GM23338 (cell line): ENCODE measurements around the gene CCR7. TPM values are rescaled to one million over a fixed set of nuclear protein-coding genes. Genes with fewer than 3 reads are reported as not detected.
A peak's percentile ranks its signal among the peaks of the same experiment; 100 is the strongest.

Experiments used
- ATAC-seq: fragments of 200-7000 bp; cut with Tn5 transposase; 3 replicates; pipeline ENCODE4 v1.9.1; 2020
- DNase-seq: peaks from one replicate; pipeline ENCODE4 v3.0.0-alpha.2; 2015; ENCODE audit warnings: low spot score
- H2AFZ ChIP-seq: fragments of 200-600 bp; sonication (generic); 2 replicates; pipeline ENCODE4 v1.8.0; 2016; ENCODE audit warnings: antibody characterized with exemption, mild to moderate bottlenecking, moderate library complexity
- H3F3A ChIP-seq: fragments of 200-600 bp; sonication (generic); replicated peaks from 2 replicates; pipeline ENCODE4 v1.8.0; 2017; ENCODE audit warnings: antibody characterized with exemption, mixed run types, low read depth
- H3K27ac ChIP-seq: fragments of 200-600 bp; sonication (generic); 2 replicates; pipeline ENCODE4 v1.6.1; 2016; ENCODE audit warnings: low read depth
- H3K27me3 ChIP-seq: fragments of 200-600 bp; sonication (generic); 2 replicates; pipeline ENCODE4 v1.8.0; 2016; ENCODE audit warnings: mild to moderate bottlenecking, mixed run types, moderate library complexity; ENCODE audit not compliant: insufficient read depth
- H3K36me3 ChIP-seq: fragments of 200-600 bp; sonication (generic); 2 replicates; pipeline ENCODE4 v1.8.0; 2016; ENCODE audit warnings: mild to moderate bottlenecking; ENCODE audit not compliant: insufficient read depth
- H3K4me1 ChIP-seq: fragments of 200-600 bp; sonication (generic); 2 replicates; pipeline ENCODE4 v1.8.0; 2016; ENCODE audit warnings: mild to moderate bottlenecking, moderate library complexity; ENCODE audit not compliant: insufficient read depth
- H3K4me2 ChIP-seq: fragments of 200-600 bp; sonication (generic); 2 replicates; pipeline ENCODE4 v1.7.1; 2017; ENCODE audit warnings: mixed run types
- H3K4me3 ChIP-seq: fragments of 200-600 bp; sonication (generic); 2 replicates; pipeline ENCODE4 v1.6.1; 2016; ENCODE audit warnings: mixed run types
- H3K79me2 ChIP-seq: fragments of 200-600 bp; sonication (generic); replicated peaks from 2 replicates; pipeline ENCODE4 v1.8.0; 2017; ENCODE audit warnings: mild to moderate bottlenecking; ENCODE audit not compliant: insufficient read depth
- H3K9me2 ChIP-seq: fragments of 200-600 bp; sonication (generic); 2 replicates; pipeline ENCODE4 v1.8.0; 2017; ENCODE audit not compliant: insufficient read depth
- H4K20me1 ChIP-seq: fragments of 200-600 bp; sonication (generic); replicated peaks from 2 replicates; pipeline ENCODE4 v1.8.0; 2017; ENCODE audit warnings: mild to moderate bottlenecking; ENCODE audit not compliant: insufficient read depth
- H3K27ac Mint-ChIP-seq: 2 replicates; pipeline ENCODE4 v1.8.0; 2020; ENCODE audit warnings: inconsistent platforms, mild to moderate bottlenecking, moderate library complexity, mixed read lengths
- H3K27me3 Mint-ChIP-seq: 3 replicates; pipeline ENCODE4 v1.8.0; 2022; ENCODE audit warnings: low read depth, mild to moderate bottlenecking, moderate library complexity, mixed read lengths, inconsistent platforms; ENCODE audit not compliant: insufficient read depth, poor library complexity
- H3K36me3 Mint-ChIP-seq: 3 replicates; pipeline ENCODE4 v1.8.0; 2021; ENCODE audit warnings: low read depth, mild to moderate bottlenecking, inconsistent platforms, moderate library complexity, mixed read lengths
- H3K4me1 Mint-ChIP-seq: 3 replicates; pipeline ENCODE4 v1.8.0; 2020; ENCODE audit warnings: mild to moderate bottlenecking, inconsistent platforms, mixed read lengths
- H3K4me3 Mint-ChIP-seq: 3 replicates; pipeline ENCODE4 v1.8.0; 2021; ENCODE audit warnings: moderate library complexity, mild to moderate bottlenecking, inconsistent platforms, mixed read lengths
- H3K9me3 Mint-ChIP-seq: 3 replicates; pipeline ENCODE4 v1.8.0; 2020; ENCODE audit warnings: moderate library complexity, mild to moderate bottlenecking, inconsistent platforms, mixed read lengths
- CREB1 ChIP-seq: fragments of 250-450 bp; sonication (Bioruptor Pico); IDR thresholded peaks from 2 replicates; pipeline ENCODE4 v1.5.0; 2020; ENCODE audit warnings: low read depth, mild to moderate bottlenecking, moderate library complexity
- ETS1 ChIP-seq: IDR thresholded peaks from 2 replicates; pipeline ENCODE4 v1.6.1; 2016; ENCODE audit warnings: antibody characterized with exemption
- NANOG ChIP-seq: IDR thresholded peaks from 2 replicates; pipeline ENCODE4 v1.6.1; 2016; ENCODE audit warnings: antibody characterized with exemption, borderline replicate concordance
- POLR2AphosphoS5 ChIP-seq: IDR thresholded peaks from 2 replicates; pipeline ENCODE4 v1.6.1; 2016; ENCODE audit warnings: antibody characterized with exemption, low read depth
- STAT1 ChIP-seq: IDR thresholded peaks from one replicate; pipeline ENCODE4 v1.6.1; 2016; ENCODE audit warnings: antibody characterized with exemption; ENCODE audit not compliant: unreplicated experiment
- ZNF114 ChIP-seq: fragments of 250-450 bp; sonication (Bioruptor Pico); IDR thresholded peaks from 2 replicates; pipeline ENCODE4 v1.5.0; 2020; ENCODE audit warnings: mild to moderate bottlenecking, moderate library complexity
- ZNF331 ChIP-seq: fragments of 250-450 bp; sonication (Bioruptor Pico); IDR thresholded peaks from 2 replicates; pipeline ENCODE4 v1.5.0; 2020; ENCODE audit warnings: low read depth, mild to moderate bottlenecking, moderate library complexity
- polyA plus RNA-seq: library from polyadenylated mRNA; unstranded; fragments of >200 nt; fragmentation: Nextera tagmentation; extraction: Ambion mirVana; gene quantifications from 2 replicates; pipeline ENCODE4 v1.2.1, GENCODE V29; 2016
- total RNA-seq: library from RNA; depleted of rRNA; stranded (reverse); fragments of >200 nt; shearing (Covaris generic); gene quantifications from 2 replicates; pipeline ENCODE4 v1.2.3, GENCODE V29; 2014
- TF ChIP-seq, protein P1 (sequence below), 2 experiments: fragments of 200-600 bp in 1 of 2; sonication (generic) in 1 of 2; conservative IDR thresholded peaks; 2 replicates each; pipeline versions ENCODE4 v1.5.1 to v1.6.1; 2016 to 2017; ENCODE audit warnings: antibody characterized with exemption in 2 of 2, low read depth in 2 of 2, mild to moderate bottlenecking in 2 of 2, moderate library complexity in 1 of 2
- TF ChIP-seq, protein P2 (sequence below): IDR thresholded peaks from one replicate; pipeline ENCODE4 v1.6.1; 2018; ENCODE audit warnings: antibody characterized with exemption; ENCODE audit not compliant: unreplicated experiment

CCR7 gene
- total and polyA plus RNA-seq, 2 experiments from 2014 or later = 0.37 to 0.59 TPM

GRCh38 chr17:40558300-40558889 is 6.9 kb downstream of the CCR7 start (continued):
- TF ChIP-seq, protein P1, sequence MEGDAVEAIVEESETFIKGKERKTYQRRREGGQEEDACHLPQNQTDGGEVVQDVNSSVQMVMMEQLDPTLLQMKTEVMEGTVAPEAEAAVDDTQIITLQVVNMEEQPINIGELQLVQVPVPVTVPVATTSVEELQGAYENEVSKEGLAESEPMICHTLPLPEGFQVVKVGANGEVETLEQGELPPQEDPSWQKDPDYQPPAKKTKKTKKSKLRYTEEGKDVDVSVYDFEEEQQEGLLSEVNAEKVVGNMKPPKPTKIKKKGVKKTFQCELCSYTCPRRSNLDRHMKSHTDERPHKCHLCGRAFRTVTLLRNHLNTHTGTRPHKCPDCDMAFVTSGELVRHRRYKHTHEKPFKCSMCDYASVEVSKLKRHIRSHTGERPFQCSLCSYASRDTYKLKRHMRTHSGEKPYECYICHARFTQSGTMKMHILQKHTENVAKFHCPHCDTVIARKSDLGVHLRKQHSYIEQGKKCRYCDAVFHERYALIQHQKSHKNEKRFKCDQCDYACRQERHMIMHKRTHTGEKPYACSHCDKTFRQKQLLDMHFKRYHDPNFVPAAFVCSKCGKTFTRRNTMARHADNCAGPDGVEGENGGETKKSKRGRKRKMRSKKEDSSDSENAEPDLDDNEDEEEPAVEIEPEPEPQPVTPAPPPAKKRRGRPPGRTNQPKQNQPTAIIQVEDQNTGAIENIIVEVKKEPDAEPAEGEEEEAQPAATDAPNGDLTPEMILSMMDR (conservative IDR thresholded peaks at IDR 0.05; ENCODE audit: low read depth in 2 of 2) = no peak
- no peak for TF ChIP-seq NANOG
- TF ChIP-seq STAT1 = no peak
- no peak for TF ChIP-seq ZNF331
- no peak for TF ChIP-seq ZNF114 (CRISPR knock-in tag)
- TF ChIP-seq, protein P2, sequence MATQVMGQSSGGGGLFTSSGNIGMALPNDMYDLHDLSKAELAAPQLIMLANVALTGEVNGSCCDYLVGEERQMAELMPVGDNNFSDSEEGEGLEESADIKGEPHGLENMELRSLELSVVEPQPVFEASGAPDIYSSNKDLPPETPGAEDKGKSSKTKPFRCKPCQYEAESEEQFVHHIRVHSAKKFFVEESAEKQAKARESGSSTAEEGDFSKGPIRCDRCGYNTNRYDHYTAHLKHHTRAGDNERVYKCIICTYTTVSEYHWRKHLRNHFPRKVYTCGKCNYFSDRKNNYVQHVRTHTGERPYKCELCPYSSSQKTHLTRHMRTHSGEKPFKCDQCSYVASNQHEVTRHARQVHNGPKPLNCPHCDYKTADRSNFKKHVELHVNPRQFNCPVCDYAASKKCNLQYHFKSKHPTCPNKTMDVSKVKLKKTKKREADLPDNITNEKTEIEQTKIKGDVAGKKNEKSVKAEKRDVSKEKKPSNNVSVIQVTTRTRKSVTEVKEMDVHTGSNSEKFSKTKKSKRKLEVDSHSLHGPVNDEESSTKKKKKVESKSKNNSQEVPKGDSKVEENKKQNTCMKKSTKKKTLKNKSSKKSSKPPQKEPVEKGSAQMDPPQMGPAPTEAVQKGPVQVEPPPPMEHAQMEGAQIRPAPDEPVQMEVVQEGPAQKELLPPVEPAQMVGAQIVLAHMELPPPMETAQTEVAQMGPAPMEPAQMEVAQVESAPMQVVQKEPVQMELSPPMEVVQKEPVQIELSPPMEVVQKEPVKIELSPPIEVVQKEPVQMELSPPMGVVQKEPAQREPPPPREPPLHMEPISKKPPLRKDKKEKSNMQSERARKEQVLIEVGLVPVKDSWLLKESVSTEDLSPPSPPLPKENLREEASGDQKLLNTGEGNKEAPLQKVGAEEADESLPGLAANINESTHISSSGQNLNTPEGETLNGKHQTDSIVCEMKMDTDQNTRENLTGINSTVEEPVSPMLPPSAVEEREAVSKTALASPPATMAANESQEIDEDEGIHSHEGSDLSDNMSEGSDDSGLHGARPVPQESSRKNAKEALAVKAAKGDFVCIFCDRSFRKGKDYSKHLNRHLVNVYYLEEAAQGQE = no peak
- TF ChIP-seq ETS1 = no peak
- no peak for TF ChIP-seq POLR2AphosphoS5
- no peak for TF ChIP-seq CREB1 (CRISPR knock-in tag)

- no peak overlapping the region for H3K4me2 ChIP-seq
- no peaks in the 10 kb centered on the region for H3K9me3 Mint-ChIP-seq
- 0 out of 2 replicates have a peak overlapping the region, but pooled peaks have one; percentile 38 for H2AFZ ChIP-seq
- no peaks in the 10 kb centered on the region for H3K36me3 ChIP-seq
- H3K4me1 Mint-ChIP-seq = peaks cover 25% of the 10 kb centered on the region
- ATAC-seq (no peak), DNase-seq (no peak)
- H3K27ac Mint-ChIP-seq = no peak overlapping the region
- no peak overlapping the region for H3K4me3 Mint-ChIP-seq
- no peaks in the 10 kb centered on the region for H3K79me2 ChIP-seq
- no peaks in the 10 kb centered on the region for H3F3A ChIP-seq
- H4K20me1 ChIP-seq = no peaks in the 10 kb centered on the region
- H3K9me2 ChIP-seq = no peaks in the 10 kb centered on the region
- H3K36me3 Mint-ChIP-seq = no peaks in the 10 kb centered on the region
- H3K27me3 ChIP-seq = no peaks in the 10 kb centered on the region
- H3K27ac ChIP-seq = no peak overlapping the region
- H3K4me3 ChIP-seq = no peak overlapping the region
- H3K4me1 ChIP-seq = no peaks in the 10 kb centered on the region; the same call in 1 of the 2 replicates
- no peak for TF ChIP-seq ZNF331
- TF ChIP-seq, protein P2 = no peak
- peaks cover 16% of the 10 kb centered on the region for H3K27me3 Mint-ChIP-seq
Measured at GRCh38 chr17:40557531-40558299, 7.6 kb downstream of the CCR7 start.
